Activated CD4-positive, alpha-beta T cell treated with anti-CD3 and anti-CD28 coated beads for 48 hours (primary cell): ENCODE results near the gene KLC1.

Experiments
- DNase-seq: peaks from one replicate; pipeline ENCODE4 v3.0.0-alpha.2; 2020

The KLC1 gene

DNA sequence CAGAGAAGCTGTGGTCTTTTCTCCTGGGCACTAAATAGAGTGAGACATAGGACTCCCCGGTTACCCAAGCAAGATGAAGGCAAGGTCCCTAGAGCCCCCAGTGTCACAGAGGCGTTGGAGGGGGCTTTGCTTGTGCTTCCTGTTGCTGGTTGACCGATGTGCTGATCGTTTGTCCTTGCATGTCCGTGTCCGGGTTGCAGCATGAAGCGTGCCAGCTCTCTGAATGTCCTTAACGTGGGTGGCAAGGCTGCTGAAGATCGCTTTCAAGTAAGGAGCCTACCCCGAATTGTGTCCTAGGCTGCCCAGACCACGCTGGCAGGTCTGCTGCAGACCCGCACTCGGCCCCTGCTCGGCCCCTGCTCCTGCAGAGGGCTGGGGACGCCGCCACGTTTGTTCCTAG, 63.1 kb downstream of the KLC1 start:
- no peak for DNase-seq

DNA sequence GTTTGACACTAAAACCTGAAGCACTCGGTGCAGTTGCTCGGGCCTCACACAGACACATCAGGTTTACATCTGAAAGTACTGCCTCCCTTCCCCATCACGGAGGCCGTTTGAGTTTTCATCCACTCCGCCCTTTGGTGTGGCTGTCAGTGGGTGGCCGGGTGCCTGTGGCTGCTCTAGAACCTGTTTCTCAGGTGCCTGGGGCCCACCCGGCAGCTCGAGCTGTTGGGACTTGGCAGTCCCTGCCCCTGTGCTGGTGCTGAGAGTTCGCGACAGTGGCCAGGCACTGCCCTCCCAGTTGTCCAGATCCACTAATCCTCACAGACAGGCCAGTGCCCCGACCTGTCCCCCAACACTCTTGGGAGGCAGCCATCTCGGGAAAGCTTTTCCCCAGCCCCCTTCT, 63.9 kb downstream of the KLC1 start:
- no peak for DNase-seq

DNA sequence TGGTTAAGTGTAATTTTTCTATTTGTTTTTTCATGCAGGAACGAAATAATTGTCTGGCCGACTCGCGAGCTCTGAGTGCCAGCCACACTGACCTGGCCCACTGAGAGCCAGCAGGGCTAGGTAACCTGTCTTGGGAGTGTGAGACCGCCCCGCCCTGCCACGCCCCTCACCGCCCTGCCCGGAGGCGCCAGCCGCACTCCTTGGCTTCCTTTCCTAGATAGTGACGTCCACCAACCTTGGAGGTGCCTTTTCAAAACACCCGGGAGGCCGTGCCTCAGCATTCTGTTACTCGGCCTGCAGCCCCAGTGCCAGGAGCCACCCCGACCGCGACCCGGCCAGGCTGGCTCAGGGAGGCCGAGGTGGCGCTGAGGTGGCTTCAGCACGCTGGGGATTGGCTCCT, 64.5 kb downstream of the KLC1 start:
- no peak for DNase-seq

DNA sequence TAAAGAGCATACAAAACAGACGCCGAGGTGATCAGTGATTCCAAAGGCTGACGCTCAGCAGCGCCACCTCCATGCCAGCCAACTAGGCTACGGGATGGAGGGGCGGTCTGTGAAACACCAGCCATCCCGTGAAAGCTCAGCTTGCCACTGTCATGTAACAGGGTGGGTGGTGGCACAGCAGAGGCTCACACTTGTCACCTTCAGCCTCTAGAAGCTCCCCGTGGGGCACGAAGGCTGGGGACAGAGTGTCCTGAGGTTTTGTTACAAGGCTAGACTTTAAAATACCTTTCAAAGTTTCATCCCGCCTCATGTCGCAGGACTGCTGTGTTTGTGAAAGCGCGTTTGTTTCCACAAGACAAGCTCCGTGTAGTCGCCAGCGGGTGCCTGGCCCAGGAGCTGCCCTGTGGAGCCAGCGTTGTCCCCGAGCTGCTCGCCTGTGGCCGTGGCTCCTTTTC, 65.6 kb downstream of the KLC1 start:
- no peak for DNase-seq

DNA sequence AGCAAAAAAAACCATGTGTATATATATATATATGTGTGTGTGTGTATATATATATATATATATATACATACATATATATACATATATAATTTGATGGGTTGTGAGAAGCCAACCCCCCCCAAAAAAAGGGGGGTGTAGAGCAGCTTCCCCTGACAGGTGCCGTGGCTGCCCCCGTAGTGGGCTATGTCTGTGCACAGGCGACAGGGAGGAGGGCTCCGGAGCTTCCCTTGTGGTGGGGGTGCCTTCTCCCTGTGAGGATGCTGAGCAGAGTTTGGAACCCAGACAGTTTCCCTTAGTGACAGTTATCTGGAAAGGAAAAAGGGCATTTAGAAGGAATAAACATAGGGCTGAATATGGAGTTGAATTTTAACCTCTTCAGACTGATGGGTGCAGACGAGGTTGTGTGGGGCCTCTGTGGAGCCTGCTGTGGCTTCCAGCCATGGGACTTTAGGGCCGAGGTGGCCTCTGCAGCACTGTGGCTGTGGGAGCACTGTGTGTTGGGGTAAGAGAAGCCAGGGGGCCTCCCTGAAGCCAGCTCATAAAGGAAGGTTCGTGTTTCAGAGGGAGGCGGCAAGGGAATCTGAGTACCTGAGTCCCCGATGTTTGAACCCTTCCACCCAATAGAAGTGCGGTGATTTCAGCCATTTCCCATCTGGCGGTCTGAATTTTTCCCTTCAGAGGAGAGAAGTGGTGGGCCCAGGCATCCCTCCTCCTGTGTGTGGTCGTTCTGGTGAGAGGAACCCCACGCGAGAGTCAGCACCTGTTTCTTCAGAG, 66.5 kb downstream of the KLC1 start:
- DNase-seq, result no peak

DNA sequence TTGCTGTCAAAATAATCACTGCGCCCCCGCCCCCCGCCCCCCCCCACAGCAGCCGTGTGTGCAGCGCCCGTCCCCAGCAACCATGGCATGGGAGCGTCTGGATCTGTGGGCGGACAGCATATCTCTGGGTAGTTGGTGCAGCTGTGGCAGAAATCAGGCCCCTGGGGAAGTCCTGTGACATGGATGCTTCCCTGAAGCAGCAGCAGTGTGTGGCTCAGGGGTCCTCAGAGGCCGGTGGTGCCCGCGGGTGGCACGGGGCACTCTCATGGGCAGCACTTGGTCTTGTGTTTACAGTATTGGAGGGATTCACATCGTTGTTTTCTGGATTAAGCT, 67.0 kb downstream of the KLC1 start:
- no peak for DNase-seq

DNA sequence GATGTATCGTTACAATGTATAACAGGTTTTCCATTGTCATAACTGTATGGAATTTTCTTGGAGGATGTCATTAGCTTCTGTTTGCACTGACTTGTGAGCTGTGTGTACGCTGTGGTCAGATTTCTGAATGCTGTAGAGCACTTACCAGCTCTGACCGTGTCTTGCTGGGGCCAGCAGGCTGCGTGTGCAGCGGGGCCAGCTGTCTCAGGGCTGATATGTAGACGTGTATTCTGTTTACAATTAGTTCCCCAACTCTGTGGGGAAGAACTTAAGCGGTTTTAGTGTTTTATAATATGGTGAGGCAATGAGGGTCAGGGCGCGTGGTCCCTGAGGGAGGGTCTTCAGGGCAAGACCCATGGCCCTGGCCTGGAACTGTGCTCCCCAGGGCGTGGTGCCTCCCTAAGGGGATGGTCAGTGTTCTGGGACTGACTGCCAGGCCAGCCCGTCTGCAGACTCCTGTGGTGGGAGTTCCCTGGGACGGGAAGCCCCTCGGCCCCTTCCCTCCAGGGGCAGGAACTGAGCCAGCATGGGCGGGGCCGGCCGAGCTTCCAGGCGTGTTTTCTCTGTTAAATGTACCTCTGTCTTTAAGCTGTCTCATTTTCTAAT, 67.6 kb downstream of the KLC1 start:
- DNase-seq, result no peak

DNA sequence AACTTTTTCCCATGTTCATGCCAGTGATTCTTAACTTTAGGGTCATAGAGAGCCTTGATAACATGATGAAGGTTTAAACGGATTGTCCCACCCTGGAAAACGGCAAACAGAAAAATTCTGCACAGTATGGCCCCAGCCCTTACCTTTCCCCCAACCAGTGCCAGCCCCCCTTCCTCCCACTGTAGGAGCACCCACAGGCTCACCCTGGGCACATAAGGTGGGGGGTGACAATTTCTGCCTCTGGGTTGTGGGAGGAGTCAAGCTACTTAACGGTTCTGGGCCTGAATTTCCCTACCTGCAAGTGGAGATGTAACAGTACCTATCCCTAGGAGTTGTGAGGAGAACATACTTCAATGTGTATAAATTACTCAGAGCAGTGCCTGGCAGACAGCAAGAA, 68.2 kb downstream of the KLC1 start:
- DNase-seq, result no peak

DNA sequence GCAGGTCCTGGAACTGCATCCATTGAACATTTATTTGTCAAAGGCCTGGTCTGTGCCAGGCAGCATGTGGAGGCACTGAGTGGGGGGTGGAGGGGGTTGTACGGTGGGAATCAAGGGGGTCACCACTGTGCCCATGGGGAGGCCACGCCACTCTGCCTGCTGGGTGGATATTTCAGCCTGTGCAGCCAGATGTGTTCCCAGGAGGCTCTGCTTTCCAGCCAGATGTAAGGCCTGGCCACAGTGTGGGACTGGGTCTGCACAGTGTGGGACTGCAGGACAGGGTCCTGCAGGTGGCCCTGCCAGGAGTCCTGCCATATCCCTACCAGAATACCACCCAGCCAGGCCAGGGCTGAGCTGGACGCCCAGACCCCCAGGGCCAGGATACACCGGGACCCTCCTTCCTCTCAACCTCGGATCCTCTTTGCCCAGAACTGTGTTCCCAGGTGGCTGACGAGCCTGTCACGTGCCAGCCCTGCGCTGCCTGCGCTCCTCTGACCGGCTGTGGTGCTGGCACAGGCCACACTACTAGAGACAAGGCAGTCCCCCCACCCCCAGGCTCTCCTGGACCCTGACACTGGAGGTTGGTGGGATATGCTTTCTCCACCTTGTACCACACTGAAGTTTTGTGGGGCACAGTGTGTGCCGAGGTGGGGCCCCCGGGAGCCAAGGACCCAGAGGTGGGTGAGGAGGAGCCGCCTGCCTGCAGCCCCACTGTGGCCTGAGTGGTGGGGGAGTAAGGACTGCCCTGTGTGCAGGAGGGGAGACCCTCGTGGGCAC, 68.8 kb downstream of the KLC1 start:
- no peak for DNase-seq

DNA sequence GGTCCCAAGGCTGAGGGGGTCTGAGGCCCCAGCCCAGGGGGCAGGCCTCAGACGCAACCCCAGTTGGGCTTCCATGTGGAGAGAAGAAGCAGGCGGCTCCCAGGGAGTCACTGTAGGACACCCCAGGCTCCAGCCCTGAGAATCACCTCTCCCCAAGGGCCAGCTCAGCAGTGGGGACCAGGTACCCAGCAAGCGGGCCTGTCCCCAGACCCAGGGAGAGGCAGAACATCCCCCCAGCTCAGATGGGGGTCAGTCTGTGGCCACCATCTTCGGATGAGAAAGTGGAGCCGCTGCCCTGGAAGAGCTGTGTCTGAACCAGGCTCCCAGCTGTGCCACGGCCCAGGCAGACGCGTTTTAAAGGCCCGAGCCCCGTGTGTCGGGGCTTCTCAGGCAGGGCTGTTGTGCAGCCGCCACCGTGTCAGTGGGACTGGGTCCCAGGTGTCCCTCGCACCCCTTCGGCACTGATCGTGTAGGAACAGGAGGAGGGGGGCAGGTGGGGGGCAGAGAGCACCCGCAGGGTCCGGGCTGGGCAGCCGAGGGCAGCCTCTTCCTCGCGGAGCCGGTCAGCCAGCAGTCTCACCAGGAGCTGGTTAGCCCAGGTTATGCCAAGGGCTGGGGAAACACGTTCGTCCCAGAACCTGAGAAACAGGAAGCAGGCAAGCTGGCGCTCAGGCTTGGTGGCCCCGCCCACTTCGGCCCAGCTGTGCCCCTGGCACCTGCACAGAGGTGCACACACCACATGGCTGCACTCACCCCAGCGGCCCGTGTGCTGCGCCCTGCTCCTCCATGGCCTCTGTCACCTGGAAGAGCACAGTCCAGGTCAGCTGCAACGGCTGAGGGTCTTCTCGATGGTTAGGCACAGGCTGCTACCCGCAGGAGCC, 69.6 kb downstream of the KLC1 start:
- no peak for DNase-seq

DNA sequence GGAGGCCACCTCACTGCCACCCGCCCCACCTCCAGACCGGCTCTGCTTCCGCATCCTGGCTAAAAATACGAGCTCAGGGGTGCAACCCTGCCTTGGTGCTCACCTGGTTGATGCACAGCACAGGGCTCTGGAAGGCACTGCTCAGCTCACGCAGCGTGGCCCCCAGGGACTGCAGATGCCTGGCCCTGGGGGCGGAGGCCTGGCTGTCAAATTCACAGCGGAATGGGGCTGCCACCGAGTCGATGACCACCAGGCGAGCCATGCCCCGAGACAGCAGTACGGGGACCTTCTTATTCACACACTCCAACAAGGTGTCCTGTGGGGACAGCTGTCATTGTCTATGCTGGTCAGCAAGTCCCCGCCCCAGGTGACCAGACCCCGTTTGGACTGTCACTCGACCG, 70.2 kb downstream of the KLC1 start:
- no peak for DNase-seq

DNA sequence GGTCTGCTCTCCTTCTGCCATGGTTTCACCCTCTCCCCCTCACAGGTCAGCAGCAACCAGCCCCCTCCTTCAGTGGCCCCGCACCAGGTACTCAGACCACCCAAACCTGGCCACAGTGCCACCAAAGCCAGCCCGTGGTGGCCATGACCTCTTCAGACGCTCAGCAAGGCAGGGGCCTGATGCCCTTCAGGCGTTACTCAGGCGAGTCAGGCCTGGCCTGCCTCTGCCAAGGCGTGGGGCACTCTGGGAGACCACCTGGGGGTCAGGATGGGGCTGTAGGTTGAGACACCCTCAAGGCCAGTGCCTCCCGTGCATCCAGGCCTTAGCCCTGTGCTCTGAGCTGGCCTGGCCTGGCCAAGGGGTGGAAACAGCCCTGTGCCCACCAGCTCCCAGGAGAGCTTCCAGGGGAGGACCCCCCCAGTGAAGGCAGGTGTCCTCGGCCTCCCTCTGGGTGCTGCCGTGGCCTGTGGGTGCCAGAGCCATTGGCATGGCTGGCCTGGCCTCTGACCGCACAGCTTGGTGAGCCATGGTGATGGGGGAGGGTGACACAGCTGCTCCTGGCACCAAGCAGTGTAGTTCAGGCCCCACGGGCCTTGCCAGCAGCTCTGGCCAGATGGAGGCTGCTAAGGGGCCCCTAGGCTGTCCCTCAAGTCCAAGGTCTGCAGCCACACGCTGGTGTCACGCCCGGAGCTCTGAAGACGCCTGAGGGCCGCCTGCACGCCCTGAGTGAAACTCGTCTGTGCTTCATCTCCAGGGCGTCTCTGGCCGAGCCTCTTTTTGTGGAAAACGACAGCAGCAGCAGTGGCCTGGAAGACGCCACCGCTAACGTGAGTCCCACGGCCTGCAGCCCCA, 71.1 kb downstream of the KLC1 start:
- no peak for DNase-seq

DNA sequence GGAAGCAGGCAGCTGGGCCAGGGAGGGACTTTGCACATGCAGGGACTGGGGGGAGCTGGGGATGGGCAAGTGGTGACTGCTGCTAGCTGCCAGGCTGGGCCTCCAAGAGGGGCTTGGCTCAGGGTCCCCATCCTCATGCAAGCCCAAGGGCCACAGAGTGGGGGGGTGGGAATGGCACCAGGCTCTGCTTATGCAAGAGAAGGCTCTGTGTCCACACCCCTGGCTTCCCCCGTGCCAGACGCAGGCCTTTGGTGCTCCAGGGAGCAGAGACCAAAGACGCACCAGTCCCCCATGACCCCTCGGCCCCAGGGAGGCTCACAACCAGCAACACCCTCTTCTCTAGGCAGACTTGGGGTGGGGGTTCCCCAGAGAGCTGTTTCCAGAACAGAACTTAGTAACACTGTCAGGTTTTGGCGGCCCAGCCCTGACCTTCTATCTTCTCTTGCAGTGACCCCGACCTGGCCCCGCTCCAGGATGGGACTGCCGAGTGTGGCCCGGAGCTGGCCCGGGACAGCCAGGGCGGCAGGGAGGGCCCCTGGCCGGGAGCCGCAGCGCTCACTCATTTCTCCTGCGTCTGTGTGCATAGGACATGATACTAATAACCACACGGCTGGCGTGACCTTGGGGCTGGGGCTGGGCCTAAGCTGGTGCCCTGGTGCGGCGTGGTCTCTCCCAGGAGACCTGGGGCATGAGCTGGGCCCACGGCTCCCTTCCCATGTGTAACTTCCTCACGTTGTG, 71.9 kb downstream of the KLC1 start:
- DNase-seq, result no peak

DNA sequence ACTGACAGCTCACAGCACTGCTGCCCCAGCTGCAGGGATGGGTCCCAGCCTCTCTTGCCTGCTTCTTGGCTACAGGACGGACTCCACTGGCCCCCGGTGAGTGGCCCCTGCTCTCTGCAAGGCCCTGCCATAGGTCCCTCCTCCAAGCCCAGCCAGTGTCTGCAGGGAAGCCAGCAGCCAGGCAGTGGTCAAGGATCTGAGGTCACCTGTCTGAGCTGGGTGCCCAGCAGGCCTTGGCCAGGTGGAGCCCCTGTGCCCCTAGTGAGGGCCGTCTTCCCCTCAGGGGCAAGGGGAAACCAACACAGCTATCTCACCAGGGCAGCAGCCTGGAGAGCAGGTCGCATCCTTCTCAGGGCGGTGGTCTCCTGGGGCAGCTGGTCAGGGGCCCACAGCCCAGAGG, 73.1 kb downstream of the KLC1 start:
- DNase-seq, result no peak

DNA sequence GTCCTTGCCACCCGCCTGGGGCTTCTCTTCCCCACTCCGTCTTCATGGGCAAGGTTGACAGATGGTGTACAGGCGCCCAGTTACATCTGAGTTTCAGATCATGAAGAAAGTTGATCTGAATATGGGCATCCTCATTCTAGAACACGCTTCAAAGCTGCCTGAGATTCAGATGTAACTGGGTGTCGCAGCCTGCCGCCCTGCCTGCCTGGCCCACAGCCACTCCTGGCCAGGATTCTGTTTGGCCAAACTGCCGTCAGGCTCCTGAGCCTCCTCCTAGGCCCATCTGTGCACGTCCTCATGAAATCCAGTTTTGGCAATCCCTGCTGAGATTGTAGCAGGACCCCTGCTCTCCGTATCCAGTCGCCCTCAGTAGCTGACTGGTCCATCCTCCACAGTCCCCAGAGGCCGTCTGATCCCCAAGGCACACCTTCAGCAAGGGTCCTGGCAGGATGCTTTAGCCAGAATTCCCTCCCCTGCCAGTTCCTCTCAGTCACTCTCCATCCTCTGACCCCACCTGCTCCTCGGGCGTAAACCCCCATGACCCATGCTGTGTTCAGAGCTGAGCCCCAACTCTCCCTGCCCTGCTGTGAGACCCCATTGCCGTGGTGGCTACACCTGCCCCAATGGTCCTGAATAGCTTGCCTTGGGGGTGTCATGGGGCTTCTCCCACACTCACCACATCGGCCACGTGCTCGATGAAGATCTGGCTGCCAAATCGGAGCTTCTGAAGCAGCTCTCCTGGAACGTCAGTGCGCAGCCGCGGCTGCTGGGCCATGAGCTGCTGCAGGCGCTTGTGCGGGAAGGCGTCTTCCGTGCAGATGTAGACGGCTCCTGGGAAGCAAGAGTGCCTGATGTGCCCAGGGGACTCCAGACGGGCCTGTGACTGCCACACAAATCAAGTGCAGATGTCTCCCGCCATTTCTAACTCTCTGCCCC, 73.8 kb downstream of the KLC1 start:
- DNase-seq, result no peak

DNA sequence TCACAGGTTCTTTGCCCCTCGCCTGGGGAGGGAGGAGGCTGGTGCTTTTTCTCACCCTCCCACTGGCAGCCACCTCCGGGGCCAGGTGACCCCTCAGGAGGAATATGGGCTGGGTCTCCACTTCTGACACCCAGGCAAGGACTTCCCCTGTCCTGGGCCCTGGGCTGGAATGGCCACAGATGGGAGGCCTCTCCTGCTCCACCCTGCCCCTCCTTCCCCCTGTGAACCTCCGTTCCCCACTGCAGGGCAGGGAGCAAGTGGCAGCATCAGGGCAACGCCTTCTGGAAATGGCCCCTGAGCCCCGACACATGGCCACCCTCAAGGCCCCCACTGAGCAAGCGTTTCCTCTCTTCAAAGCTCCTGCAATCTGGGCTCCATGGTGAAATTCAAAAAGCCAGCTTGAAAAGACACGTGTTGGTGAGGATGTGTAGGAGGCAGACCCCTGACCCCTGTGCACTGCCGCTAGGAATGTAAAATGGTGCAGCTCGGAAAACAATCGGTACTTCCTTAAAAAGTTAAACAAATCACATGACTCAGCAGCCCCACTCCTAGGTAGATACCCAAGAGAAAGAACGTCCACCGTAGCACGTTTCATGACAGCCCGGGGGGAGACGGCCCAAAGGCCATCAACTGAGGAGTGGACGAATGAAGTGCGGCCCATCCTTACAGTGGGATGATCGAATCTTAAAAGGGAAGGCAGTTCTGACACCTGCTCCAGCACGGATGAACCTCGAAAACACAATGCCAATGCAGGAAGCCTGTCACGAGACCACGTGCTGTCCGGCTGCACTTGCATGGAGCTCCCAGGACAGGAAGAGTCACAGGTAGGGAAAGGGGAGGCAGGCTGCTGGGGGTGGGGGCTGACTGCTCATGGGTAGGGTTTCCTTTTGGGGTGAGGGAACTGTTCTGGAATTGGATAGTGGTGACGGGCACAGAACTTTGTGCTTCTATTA, 74.7 kb downstream of the KLC1 start:
- DNase-seq, result no peak

DNA sequence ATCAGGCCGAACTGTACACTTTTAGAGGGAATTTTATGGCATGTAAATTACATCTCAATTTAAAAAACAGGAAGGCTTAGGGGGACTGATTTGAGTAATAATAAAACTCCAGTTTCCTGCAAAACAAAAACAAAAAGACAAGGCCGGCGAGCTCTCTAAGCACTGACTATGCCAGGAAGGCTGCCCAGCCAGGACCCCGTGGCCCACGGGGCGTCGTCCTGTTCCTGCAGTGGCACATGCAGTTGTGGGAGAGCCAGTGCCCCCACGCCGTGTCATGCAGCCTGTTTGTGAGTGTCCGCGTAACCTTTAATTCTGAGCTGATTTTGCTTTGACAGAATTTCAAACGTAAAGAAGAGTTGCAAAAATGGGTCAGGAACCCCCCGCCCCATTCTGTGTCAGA, 75.7 kb downstream of the KLC1 start:
- DNase-seq, result no peak

DNA sequence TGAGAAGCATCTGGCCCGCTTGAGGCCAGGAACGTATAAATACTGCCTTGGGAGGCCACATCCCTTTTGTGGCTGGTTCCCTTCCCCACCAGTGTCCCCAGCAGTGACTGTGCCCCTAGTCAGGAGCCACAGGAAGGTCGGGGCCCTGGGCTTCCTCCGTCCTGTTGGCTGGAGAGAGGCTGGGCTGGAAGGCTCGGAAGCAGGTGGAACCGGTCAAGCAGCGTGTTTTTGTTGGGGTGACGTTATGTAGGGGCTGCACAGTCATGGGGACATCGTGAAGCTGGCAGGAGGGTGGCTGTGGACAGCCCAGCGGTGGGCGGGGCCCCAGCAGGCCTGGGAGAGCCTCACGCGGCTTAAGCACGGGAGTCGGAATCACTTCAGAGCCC, 76.1 kb downstream of the KLC1 start:
- DNase-seq, result no peak
